Measurements from ENCODE around the gene FGFBP3. TPM values are rescaled to one million over a fixed set of nuclear protein-coding genes. Genes with fewer than 3 reads are reported as not detected.
A peak's percentile ranks its signal among the peaks of the same experiment; 100 is the strongest.

Gene FGFBP3
- total and polyA plus RNA-seq, 2 of the 13 experiments (the other 11 are each of a cell fraction or from before 2014, with no cell fraction given): 0.50 to 2.0 TPM

DNA sequence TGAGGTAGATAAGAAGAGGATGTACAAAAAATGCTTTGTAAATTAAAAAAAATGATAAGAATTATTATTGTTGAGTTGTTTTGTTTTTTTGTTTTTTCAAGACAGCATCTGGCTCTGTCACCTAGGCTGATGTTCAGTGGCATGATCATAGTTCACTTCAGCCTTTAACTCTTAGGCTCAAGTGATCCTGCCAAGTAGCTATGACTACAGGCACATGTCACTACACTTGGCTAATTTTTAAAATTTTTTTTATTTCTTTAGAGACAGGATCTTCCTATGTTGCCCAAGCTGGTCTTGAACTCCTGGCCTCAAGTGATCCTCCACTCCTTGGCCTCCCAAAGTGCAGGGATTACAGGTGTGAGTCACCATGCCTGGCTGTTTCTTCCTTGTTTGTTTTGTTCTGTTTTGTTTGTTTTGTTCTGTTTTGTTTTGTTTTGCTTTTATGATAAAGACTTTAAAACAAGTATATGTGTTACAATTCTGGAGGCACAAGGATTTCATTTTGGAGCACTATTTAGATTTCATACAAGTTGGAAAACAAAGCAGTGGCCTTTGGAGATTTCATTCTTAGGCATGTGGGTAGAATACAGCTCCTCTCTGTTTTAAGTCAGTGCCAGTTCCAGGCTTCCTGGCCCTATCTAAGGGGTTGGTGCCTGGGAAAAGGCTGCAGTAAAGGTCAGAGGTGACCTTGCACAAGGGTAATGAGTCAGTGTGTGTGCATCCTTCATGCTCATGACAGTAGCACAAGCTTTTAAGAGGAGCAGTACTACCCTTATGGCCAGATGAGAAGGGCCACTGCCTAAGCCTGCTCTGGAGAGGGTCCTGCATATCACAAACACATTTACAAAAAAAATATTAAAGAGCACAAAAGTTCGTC lies 17.9 kb downstream of the FGFBP3 start:
- Histone ChIP-seq H3K4me2 (ENCODE audit: low read depth, low read length) (no peak overlapping the region), H3K27me3 (ENCODE audit: control insufficient read depth in 1 of 2, insufficient read depth in 2 of 2, low read length in 2 of 2) (peaks cover 0 to 7% of the 10 kb centered on the region in 2 experiments; a peak in 1 of 5 replicates), H3K9ac (ENCODE audit: insufficient read depth, low read depth, low read length) (no peak overlapping the region), H3K79me2 (ENCODE audit: insufficient read depth, low read length) (no peaks in the 10 kb centered on the region), H3K4me1 (ENCODE audit: insufficient read depth, low read length) (peaks cover 31% of the 10 kb centered on the region), H3K36me3 (replicated peaks in 1 of 2; ENCODE audit: control insufficient read depth in 1 of 2, insufficient read depth in 2 of 2, low read length in 2 of 2) (no peaks in the 10 kb centered on the region), H3K4me3 (replicated peaks in 1 of 3; ENCODE audit: insufficient read depth in 1 of 3, low read depth in 2 of 3, low read length in 3 of 3) (no peak overlapping the region), H2AFZ (ENCODE audit: low read length) (no peak overlapping the region), H3K27ac (ENCODE audit: extremely low read length, insufficient read depth, low read length) (no peak overlapping the region), H4K20me1 (ENCODE audit: insufficient read depth, low read length) (no peaks in the 10 kb centered on the region), H3K9me3 (ENCODE audit: low read length) (no peaks in the 10 kb centered on the region)
- no TSS peak for BruUV-seq (replicated peaks)
- in situ Hi-C loops (cut with HindIII; ENCODE audit: extremely low pct_ligation_motif_present, low pct_unique_long_range_greater_than_20kb): no loop called here
- intact Hi-C loops (cut with micrococcal nuclease; ENCODE audit: unreplicated experiment): no loop called here
- ATAC-seq (peak; percentile 76), DNase-seq (ENCODE audit: low spot score) (peak; percentile 56), FAIRE-seq (no peak)
- CTCF ChIA-PET (ENCODE audit: low intra/inter-chr PET ratio, low total read pairs): no interaction called here
- POLR2A ChIA-PET: interaction anchor here (1.0 to 1.7 kb wide), 4 partner anchors 11 to 93 kb away, joined by 4 to 7 read pairs (median 5); partner anchors contain the start of genes BTAF1 and TNKS2
- 5% methylated on average over 1 of the region's 1 CpG for WGBS (ENCODE audit: low lambda C conversion rate)
- TF ChIP-seq ZFP62 (CRISPR knock-in tag; IDR thresholded peaks at IDR 0.05) (no peak), ZNF136 (CRISPR knock-in tag; IDR thresholded peaks at IDR 0.05; ENCODE audit: low read depth) (no peak), NR2F1 (CRISPR knock-in tag; IDR thresholded peaks at IDR 0.05) (peak; percentile 94), RXRB (CRISPR knock-in tag; IDR thresholded peaks at IDR 0.05; ENCODE audit: borderline replicate concordance) (peak; percentile 29; the same call in 1 of the 2 replicates), REXO4 (CRISPR knock-in tag; IDR thresholded peaks at IDR 0.05; ENCODE audit: borderline replicate concordance) (no peak), PPARG (CRISPR knock-in tag; conservative IDR thresholded peaks at IDR 0.05) (peak; percentile 51; the same call in 1 of the 2 replicates), KDM2A (CRISPR knock-in tag; IDR thresholded peaks at IDR 0.05; ENCODE audit: borderline replicate concordance, low read depth) (no peak), MED1 (CRISPR knock-in tag; IDR thresholded peaks at IDR 0.05) (0 out of 2 replicates have a peak, but pooled peaks have one; percentile 11), MLX (CRISPR knock-in tag; IDR thresholded peaks at IDR 0.05) (peak; percentile 38; the same call in 1 of the 2 replicates), RFXANK (CRISPR knock-in tag; IDR thresholded peaks at IDR 0.05) (no peak), FOSL2 (CRISPR knock-in tag; IDR thresholded peaks at IDR 0.05) (peak; percentile 90), KDM1A (CRISPR knock-in tag; IDR thresholded peaks at IDR 0.05) (peak; percentile 40; the same call in 1 of the 2 replicates), ADNP (CRISPR knock-in tag; IDR thresholded peaks at IDR 0.05) (0 out of 2 replicates have a peak, but pooled peaks have one; percentile 48)
- TF ChIP-seq, protein P1, sequence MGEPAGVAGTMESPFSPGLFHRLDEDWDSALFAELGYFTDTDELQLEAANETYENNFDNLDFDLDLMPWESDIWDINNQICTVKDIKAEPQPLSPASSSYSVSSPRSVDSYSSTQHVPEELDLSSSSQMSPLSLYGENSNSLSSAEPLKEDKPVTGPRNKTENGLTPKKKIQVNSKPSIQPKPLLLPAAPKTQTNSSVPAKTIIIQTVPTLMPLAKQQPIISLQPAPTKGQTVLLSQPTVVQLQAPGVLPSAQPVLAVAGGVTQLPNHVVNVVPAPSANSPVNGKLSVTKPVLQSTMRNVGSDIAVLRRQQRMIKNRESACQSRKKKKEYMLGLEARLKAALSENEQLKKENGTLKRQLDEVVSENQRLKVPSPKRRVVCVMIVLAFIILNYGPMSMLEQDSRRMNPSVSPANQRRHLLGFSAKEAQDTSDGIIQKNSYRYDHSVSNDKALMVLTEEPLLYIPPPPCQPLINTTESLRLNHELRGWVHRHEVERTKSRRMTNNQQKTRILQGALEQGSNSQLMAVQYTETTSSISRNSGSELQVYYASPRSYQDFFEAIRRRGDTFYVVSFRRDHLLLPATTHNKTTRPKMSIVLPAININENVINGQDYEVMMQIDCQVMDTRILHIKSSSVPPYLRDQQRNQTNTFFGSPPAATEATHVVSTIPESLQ (CRISPR knock-in tag; conservative IDR thresholded peaks at IDR 0.05): no peak

Measured in HepG2 (cell line).